Measurements from ENCODE around the gene SSU72. TPM values are rescaled to one million over a fixed set of nuclear protein-coding genes. Genes with fewer than 3 reads are reported as not detected.
A peak's percentile ranks its signal among the peaks of the same experiment; 100 is the strongest.

The SSU72 gene
- total RNA-seq, 4 donors from 2014 or later, result 98.4 to 125 (median 124) TPM

DNA sequence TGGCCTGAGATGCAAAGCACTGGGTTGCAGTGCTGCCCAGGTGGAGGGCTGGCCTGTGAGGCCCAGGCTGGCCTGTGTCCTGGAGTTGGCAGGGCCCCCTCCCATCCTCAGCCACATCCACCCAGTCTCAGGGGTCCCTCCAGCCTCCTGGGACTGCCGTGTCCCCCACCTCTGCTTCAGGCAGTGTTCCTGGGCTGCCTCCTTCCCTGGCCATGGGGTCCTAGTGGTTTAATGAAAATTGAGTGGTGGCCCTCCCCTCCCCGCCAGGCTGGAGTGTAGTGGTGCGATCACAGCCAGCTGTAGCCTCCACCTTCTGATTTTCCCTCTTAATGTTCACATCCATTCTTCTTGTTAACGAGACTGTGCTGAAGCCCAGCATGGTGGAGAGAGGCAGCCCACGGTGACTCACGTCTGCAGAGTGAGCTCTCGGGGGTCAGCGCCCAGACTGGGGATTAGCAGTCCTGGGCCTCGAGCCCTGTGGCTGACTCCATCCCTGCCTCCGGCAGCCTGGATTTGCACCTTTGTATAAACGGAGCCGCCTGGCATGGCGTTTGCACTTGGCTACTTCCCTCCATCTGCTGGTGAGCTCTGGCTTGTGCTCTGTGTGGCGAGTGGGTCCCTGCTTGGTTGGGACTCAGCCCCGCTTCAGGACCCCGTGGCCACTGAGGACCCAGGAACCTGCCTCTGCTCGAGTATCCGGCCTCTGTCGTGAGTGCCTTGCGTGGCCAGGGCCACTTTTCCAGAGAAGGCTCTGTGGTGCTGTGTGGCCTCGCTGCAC is 47.5 kb upstream of the SSU72 start:
- Histone ChIP-seq H3K9me3 (no peaks in the 10 kb centered on the region), H3K4me1 (peaks cover 10 to 64% (median 11%) of the 10 kb centered on the region in 3 donors), H3K36me3 (peaks cover 0 to 51% (median 3%) of the 10 kb centered on the region in 3 donors), H3K27ac (peak overlapping the region in 3 of 4 donors; percentile 42 to 63 (median 59)), H3K4me3 (no peak overlapping the region), H3K27me3 (no peaks in the 10 kb centered on the region)
- WGBS, 2 donors, result 48 to 67% methylated on average over 3 to 5 of the region's 21 CpGs
- no peak for DNase-seq
- intact Hi-C loops (cut with DNase I), result no loop called here
- no peak for TF ChIP-seq POLR2A (IDR thresholded peaks at IDR 0.05)
- TF ChIP-seq, protein P1, sequence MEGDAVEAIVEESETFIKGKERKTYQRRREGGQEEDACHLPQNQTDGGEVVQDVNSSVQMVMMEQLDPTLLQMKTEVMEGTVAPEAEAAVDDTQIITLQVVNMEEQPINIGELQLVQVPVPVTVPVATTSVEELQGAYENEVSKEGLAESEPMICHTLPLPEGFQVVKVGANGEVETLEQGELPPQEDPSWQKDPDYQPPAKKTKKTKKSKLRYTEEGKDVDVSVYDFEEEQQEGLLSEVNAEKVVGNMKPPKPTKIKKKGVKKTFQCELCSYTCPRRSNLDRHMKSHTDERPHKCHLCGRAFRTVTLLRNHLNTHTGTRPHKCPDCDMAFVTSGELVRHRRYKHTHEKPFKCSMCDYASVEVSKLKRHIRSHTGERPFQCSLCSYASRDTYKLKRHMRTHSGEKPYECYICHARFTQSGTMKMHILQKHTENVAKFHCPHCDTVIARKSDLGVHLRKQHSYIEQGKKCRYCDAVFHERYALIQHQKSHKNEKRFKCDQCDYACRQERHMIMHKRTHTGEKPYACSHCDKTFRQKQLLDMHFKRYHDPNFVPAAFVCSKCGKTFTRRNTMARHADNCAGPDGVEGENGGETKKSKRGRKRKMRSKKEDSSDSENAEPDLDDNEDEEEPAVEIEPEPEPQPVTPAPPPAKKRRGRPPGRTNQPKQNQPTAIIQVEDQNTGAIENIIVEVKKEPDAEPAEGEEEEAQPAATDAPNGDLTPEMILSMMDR (IDR thresholded peaks at IDR 0.05), result no peak

DNA sequence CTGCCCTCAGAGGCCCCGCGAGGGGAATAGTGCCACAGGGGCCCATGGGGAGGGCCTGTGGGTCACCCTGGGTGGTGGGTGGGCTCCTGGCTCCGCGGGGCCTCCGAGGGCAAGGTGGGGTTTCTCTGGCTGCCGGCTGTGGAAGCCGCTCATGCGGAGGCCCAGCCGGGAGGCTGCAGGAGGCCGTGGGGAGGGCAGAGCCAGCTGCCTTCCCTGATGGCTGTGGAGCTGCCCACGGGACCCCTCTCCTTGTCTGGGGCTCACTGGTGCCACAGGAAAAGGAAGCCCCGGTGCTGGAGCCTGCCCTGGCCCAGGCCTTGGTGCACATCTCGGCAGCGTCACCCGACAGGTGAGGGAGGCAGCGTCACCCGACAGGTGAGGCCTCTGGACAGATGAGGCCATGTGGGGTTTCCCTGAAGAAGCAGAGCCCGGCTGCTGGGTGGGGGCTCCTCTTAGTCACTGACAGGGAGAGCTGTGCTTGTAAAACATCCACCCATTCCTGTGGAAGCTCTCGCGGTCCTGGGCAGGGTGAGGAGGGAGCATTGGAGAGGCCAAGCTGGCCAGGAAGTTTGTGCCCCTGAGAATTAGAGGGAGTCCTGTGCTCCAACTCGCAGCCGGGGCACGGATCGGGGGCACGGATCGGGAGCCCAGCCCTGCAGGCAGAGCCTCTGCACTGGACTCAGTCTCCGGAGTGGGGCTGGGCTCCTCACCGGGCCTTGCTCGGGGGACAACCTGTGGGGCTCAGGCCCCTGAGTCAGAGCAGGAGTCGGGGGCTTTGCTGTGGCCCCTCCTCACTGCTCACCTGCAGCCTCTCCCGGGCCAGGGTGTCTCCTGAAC is 46.7 kb upstream of the SSU72 start:
- peak overlapping the region in 3 of 4 donors; percentile 42 to 59 (median 51) for H3K27ac ChIP-seq
- no peak for DNase-seq
- peaks cover 14 to 64% (median 14%) of the 10 kb centered on the region in 3 donors for H3K4me1 ChIP-seq
- no peak for TF ChIP-seq POLR2A (IDR thresholded peaks at IDR 0.05)
- TF ChIP-seq, protein P1 (IDR thresholded peaks at IDR 0.05), result no peak
- H3K4me3 ChIP-seq, result no peak overlapping the region
- no CpG with 5 or more reads among the region's 31 CpGs for WGBS, 2 donors
- peaks cover 0 to 54% (median 3%) of the 10 kb centered on the region in 3 donors for H3K36me3 ChIP-seq
- no peaks in the 10 kb centered on the region for H3K9me3 ChIP-seq
- intact Hi-C loops (cut with DNase I), result no loop called here
- H3K27me3 ChIP-seq, result no peaks in the 10 kb centered on the region

GRCh38 chr1:1620433-1621139 is 45.9 kb upstream of the SSU72 start:
- intact Hi-C loops (cut with DNase I), result no loop called here
- no peak for TF ChIP-seq POLR2A (IDR thresholded peaks at IDR 0.05)
- TF ChIP-seq, protein P1 (IDR thresholded peaks at IDR 0.05), result no peak
- Histone ChIP-seq H3K4me1 (peaks cover 15 to 60% (median 17%) of the 10 kb centered on the region in 3 donors), H3K36me3 (peaks cover 0 to 52% (median 3%) of the 10 kb centered on the region in 3 donors), H3K27me3 (no peaks in the 10 kb centered on the region), H3K4me3 (no peak overlapping the region), H3K27ac (no peak overlapping the region), H3K9me3 (no peaks in the 10 kb centered on the region)
- DNase-seq, result no peak
- WGBS, 2 donors, result 91% methylated on average over 12 of the region's 16 CpGs; no CpG with 5 or more reads in 1 of the 2 donors

- intact Hi-C loops (cut with DNase I), result no loop called here
- no peak for TF ChIP-seq POLR2A (IDR thresholded peaks at IDR 0.05)
- TF ChIP-seq, protein P1 (IDR thresholded peaks at IDR 0.05), result peak in 1 of 6 experiments; percentile 22
- H3K4me3 ChIP-seq, result no peak overlapping the region
- 87 to 89% methylated on average over 3 to 7 of the region's 14 CpGs for WGBS, 2 donors
- H3K27me3 ChIP-seq, result no peaks in the 10 kb centered on the region
- H3K4me1 ChIP-seq, result peaks cover 15 to 61% (median 17%) of the 10 kb centered on the region in 3 donors
- DNase-seq, result no peak
- H3K36me3 ChIP-seq, result peaks cover 0 to 45% (median 3%) of the 10 kb centered on the region in 3 donors
- H3K9me3 ChIP-seq, result no peaks in the 10 kb centered on the region
- no peak overlapping the region for H3K27ac ChIP-seq
Observed at GRCh38 chr1:1619917-1620361, 45.3 kb upstream of the SSU72 start.

Data from esophagus squamous epithelium (tissue), 5 donors.